Ectodermal cell (in vitro differentiated cells): ENCODE results near the gene SLC22A16.
"Not testable (repeated sequence)": the region's sequence is repeated elsewhere in the genome, so short reads cannot be mapped to it uniquely, and the experiment has no call there.

Experiments
- H3K27ac ChIP-seq: 2 replicates; pipeline ENCODE4 v1.7.0; 2013; ENCODE audit warnings: mild to moderate bottlenecking, low read depth, low read length; ENCODE audit not compliant: insufficient read depth, poor library complexity, severe bottlenecking
- H3K27me3 ChIP-seq: 2 replicates; pipeline ENCODE4 v1.7.0; 2013; ENCODE audit warnings: mild to moderate bottlenecking, low read length; ENCODE audit not compliant: insufficient read depth, control insufficient read depth, poor library complexity, severe bottlenecking
- H3K36me3 ChIP-seq: one replicate; pipeline ENCODE4 v1.7.0; 2013; ENCODE audit warnings: low read length; ENCODE audit not compliant: control insufficient read depth, insufficient read depth
- H3K4me1 ChIP-seq: one replicate; pipeline ENCODE4 v1.7.0; 2013; ENCODE audit warnings: low read length; ENCODE audit not compliant: control insufficient read depth, insufficient read depth
- H3K4me3 ChIP-seq: 2 replicates; pipeline ENCODE4 v1.7.0; 2013; ENCODE audit warnings: low read depth, low read length, control low read depth; ENCODE audit not compliant: insufficient read depth
- H3K9me3 ChIP-seq: 2 replicates; pipeline ENCODE4 v1.7.0; 2013; ENCODE audit warnings: mild to moderate bottlenecking, low read length, moderate library complexity; ENCODE audit not compliant: control insufficient read depth
- WGBS, 2 experiments: methylation state at CpG; one replicate each; pipeline ENCODE4 v1.1.7; 2013; ENCODE audit warnings: missing lambda C conversion rate in 2 of 2; 5-methylcytosine and 5-hydroxymethylcytosine counted together

SLC22A16 gene

DNA sequence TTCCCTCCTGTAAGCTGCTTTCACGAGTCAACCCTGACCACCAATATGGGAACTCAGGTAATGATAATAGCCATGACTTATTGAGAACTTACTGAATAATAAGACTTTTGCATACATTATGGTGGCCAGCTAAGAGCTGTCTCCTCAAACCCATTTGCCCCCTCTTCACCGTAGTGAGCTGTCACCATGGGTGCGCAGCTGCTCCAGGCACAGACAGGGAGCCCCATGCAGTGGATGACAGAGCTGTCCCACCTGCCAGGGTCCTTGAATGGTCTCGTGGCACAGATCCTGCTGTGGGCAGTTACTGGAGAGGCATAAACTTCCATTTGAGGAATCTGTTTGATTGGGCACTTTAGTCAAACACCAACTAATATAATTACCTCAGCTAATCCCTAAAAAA, 1.9 kb downstream of the SLC22A16 start:
- Histone ChIP-seq H3K36me3 (no peaks in the 10 kb centered on the region), H3K4me3 (no peak overlapping the region), H3K27ac (no peak overlapping the region), H3K27me3 (peaks cover 20% of the 10 kb centered on the region), H3K9me3 (no peaks in the 10 kb centered on the region), H3K4me1 (no peaks in the 10 kb centered on the region)
- 95% methylated on average over 4 of the region's 4 CpGs for WGBS, 2 experiments

DNA sequence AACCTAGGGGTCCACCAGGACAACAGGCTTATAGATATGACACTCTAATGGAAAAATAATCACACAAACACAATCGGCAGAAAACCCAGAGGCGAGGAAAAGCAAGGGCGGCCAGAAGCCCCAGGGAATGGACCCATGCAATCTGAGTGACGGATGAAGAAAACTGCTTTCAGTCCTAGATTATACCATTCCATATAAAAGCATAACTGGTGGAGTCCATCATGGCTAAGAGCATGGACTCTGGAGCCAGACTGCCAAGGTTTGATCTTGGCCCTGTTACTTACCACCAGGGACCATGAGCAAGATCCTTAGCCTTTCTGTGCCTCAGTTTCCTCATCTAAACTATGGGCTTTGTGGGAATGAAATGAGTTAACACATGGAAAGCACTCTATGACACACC, 3.7 kb downstream of the SLC22A16 start:
- WGBS, 2 experiments = 93 to 94% methylated on average over 4 of the region's 4 CpGs
- Histone ChIP-seq H3K27ac (no peak overlapping the region), H3K27me3 (peaks cover 20% of the 10 kb centered on the region), H3K9me3 (no peaks in the 10 kb centered on the region), H3K36me3 (no peaks in the 10 kb centered on the region), H3K4me3 (no peak overlapping the region), H3K4me1 (no peaks in the 10 kb centered on the region)

DNA sequence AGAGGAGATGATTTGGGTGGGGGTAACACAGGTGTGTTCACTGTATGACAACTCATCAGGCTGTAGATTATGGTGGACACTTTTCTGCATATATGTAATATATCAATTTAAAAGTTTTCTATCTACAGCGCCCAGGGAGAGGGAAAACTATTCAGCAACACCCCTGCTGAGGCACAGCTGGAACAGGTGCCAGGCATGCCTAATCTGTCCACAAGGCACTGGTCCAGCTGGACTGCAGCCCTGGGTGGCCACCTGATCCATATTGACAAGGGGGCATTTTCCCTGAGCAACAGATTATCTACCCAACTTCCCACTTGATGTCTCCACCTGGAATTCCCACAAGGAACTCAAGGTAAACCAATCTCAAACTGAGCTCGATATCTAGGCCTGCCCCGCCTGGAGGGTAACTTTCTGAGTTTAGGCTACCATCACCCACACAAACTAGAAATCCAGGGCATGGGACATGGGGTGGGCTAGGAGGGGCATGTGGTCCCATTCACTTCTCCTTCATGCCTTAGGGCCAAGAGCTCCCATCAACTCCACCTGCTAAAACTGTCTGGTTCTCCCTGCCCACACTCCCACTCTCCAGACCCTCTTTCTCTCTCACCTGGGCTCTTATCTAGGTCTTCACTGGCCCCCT, 4.6 kb downstream of the SLC22A16 start:
- WGBS, 2 experiments = 96% methylated on average over 3 of the region's 3 CpGs
- H3K4me3 ChIP-seq = no peak overlapping the region
- no peak overlapping the region for H3K27ac ChIP-seq
- peaks cover 17% of the 10 kb centered on the region for H3K27me3 ChIP-seq
- no peaks in the 10 kb centered on the region for H3K4me1 ChIP-seq
- H3K9me3 ChIP-seq = no peaks in the 10 kb centered on the region
- no peaks in the 10 kb centered on the region for H3K36me3 ChIP-seq

DNA sequence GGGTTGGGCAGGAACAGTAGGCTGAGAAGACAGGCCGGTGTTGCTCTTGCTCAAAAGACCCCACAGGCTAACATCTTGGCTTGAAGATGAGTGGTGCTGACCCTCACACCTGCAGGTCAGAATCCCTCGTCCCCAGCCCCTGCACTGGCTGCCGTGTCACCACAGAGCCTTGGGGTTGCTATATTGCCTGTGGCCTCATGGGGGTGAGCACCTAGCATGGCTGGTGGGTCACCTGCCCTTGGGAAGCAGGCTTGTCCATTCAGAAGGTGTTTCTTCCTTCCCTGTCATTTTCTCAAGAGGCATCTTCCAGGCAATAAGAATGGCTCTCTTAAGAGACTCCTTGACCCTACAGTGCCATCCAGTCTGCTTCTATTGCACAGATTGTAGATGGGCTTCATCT, 7.7 kb downstream of the SLC22A16 start:
- H3K27ac ChIP-seq = no peak overlapping the region
- H3K9me3 ChIP-seq = no peaks in the 10 kb centered on the region
- no peaks in the 10 kb centered on the region for H3K27me3 ChIP-seq
- no peak overlapping the region for H3K4me3 ChIP-seq
- H3K36me3 ChIP-seq = no peaks in the 10 kb centered on the region
- WGBS, 2 experiments = 76 to 83% methylated on average over 3 of the region's 3 CpGs
- no peaks in the 10 kb centered on the region for H3K4me1 ChIP-seq

DNA sequence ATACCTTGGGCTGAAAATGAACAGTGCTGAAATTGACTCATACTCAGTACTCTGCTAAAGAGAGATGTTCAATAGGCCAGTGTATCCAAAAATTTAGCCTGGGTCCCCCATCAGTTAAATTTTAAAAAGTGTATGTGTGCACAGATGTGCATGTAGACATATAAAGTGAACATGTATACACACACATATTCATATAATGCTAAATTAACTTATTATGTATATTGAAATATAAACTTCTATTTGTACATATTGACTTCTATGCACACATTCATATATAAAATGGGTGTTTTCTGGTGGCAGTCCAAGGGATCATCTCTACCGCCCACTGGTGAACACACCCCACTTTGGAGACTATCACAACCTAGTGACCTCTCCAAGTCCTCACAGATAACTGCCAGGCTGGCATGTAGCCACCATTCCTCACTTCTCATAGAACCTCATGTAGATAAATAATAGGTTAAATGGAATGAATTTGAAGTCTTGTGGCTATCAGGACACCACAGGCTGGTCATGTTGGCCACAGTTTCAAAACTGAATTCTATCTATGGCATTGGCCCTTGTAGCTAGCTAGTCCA, 8.8 kb downstream of the SLC22A16 start:
- H3K27ac ChIP-seq = no peak overlapping the region
- no peaks in the 10 kb centered on the region for H3K36me3 ChIP-seq
- H3K4me1 ChIP-seq = no peaks in the 10 kb centered on the region
- WGBS, 2 experiments = 100% methylated on average over 1 of the region's 1 CpG
- H3K4me3 ChIP-seq = no peak overlapping the region
- H3K9me3 ChIP-seq = no peaks in the 10 kb centered on the region
- no peaks in the 10 kb centered on the region for H3K27me3 ChIP-seq

DNA sequence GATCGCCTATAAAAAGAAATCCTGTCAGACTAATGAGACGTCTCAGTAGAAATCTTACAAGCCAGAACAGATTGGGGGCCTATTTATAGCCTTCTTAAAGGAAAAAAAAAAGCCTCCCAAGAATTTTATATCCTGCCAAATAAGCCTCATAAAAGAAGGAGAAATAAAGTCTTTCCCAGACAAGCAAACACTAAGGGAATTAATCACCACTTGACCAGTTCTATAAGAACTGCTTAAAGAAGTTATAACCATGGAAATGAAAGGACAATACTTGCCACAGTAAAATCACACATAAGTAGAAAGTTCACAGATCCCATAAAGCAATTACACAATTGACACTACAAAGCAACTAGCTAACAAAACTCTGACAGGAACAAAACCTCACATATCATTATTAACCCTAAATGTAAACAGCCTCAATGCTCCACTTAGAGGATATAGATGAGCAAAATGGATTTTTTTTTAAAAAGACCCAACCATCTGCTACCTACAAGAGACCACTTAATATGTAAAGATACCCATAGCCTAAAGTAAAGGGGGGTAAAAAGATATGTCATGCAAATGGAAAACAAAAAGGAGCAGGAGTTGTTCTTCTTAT, 13.4 kb downstream of the SLC22A16 start:
- WGBS, 2 experiments = 93 to 97% methylated on average over 2 of the region's 2 CpGs
- Histone ChIP-seq H3K4me1 (no peaks in the 10 kb centered on the region), H3K36me3 (no peaks in the 10 kb centered on the region), H3K4me3 (no peak overlapping the region), H3K9me3 (no peaks in the 10 kb centered on the region), H3K27ac (no peak overlapping the region), H3K27me3 (no peaks in the 10 kb centered on the region)

DNA sequence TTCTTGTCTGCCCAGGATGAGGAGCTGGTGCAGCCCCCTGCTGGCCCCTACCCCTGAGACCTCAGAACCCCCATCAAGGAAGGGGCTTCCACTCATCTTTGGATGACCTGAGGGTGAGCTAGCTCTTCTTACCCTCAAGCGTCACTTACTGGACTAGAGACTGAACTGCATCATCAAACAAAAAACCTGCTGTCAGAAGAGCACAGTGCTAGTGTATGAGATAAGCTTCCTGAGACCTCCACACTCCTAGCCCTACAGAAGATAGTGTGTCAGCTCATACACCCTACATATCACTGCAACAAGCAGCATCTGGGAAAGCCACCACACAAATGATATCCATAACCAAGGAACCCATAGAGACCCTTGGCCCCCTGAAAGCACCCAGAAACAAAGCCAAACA, 15.0 kb downstream of the SLC22A16 start:
- H3K36me3 ChIP-seq = no peaks in the 10 kb centered on the region

DNA sequence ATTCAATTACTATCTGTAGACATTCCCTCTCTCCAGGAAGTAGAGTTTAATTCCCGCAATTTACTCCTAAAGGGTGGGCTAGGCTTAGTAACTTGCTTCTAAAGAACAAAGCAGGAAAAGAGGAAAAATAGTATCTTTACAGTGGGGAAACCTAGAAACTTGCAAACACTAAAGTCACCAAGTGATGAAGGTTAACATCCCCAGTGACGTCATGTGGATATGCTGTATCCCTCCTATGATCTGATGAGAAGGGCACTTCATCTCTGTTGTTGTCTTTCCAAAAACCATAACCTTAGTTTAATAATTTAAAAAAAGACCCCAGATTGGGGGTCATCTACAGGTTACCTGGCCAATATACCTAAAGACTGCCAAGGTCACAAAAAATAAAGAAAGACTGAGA, 17.3 kb downstream of the SLC22A16 start:
- Histone ChIP-seq H3K27ac (no peak overlapping the region), H3K9me3 (no peaks in the 10 kb centered on the region), H3K4me1 (no peaks in the 10 kb centered on the region), H3K4me3 (no peak overlapping the region), H3K36me3 (no peaks in the 10 kb centered on the region), H3K27me3 (no peaks in the 10 kb centered on the region)
- 88 to 94% methylated on average over 2 of the region's 2 CpGs for WGBS, 2 experiments

More for the DNA sequence above, 15.0 kb downstream of the SLC22A16 start:
- Histone ChIP-seq H3K4me1 (no peaks in the 10 kb centered on the region), H3K27me3 (no peaks in the 10 kb centered on the region), H3K4me3 (no peak overlapping the region), H3K9me3 (no peaks in the 10 kb centered on the region), H3K27ac (no peak overlapping the region)
- WGBS, 2 experiments = 100% methylated on average over 1 of the region's 1 CpG

DNA sequence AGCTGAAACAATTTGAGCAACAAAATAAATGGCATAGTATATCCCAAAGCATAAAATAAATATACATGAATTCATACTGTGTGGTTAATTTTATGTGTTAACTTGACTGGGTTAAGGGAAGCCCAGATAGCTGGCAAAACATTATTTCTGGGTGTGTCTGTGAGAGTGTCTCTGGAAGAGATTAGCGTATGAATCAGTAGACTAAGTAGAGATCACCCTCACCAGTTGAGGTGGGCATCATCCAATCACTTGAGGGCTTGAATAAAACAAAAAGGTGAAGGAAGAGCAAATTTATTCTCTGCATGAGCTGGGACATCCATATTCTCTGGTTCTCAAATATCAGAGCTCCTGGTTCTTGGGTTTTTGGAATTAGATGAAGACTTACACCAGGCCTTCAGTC, 17.9 kb downstream of the SLC22A16 start:
- 90 to 100% methylated on average over 1 of the region's 1 CpG for WGBS, 2 experiments
- no peak overlapping the region for H3K4me3 ChIP-seq

DNA sequence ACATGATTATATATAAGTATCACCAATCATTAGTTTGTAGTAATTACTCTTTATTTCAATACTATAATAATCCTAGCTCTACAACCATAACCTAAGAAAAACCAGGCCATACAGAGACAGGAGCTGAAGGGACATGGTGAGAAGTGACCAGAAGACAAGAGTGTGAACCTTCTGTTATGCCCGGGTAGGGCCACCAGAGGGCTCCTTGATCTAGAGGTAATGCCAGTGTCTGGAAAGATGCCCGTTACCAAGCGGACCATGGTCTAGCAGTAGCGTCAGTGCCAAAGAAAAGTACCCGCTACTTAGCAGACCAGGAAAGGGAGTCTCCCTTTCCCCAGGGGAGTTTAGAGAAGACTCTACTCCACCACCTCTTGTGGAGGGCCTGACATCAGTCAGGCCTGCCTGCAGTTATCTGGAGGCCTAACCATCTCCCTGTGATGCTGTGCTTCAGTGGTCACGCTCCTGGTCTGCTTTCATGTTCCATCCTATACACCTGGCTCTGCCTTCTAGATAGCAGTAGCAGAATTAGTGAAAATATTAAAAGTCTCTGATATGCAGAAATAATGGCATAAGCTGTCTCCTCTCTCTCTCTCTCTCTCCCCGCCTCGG, 18.7 kb downstream of the SLC22A16 start:
- H3K4me1 ChIP-seq, H3K36me3 ChIP-seq, H3K27ac ChIP-seq, H3K27me3 ChIP-seq, H3K9me3 ChIP-seq, H3K4me3 ChIP-seq: not testable (repeated sequence)
- WGBS, 2 experiments = 90 to 91% methylated on average over 8 of the region's 8 CpGs

More for the DNA sequence above, 17.9 kb downstream of the SLC22A16 start:
- no peaks in the 10 kb centered on the region for H3K36me3 ChIP-seq
- no peaks in the 10 kb centered on the region for H3K4me1 ChIP-seq
- H3K9me3 ChIP-seq = no peaks in the 10 kb centered on the region
- H3K27ac ChIP-seq = no peak overlapping the region
- no peaks in the 10 kb centered on the region for H3K27me3 ChIP-seq
